SK-N-SH (cell line): Measurements from ENCODE around the gene PER3. TPM values are rescaled to one million over a fixed set of nuclear protein-coding genes. Genes with fewer than 3 reads are reported as not detected.

Experiments used
- CTCF ChIA-PET: fragments of 300-600, 350-600 bp; formaldehyde crosslinking; extraction: SDS; loops from one replicate; lab custom pipeline; 2021; lab: Yijun Ruan, JAX
- POLR2A ChIA-PET: fragments of 350-600 bp; sonication (Branson Sonifier 250); formaldehyde crosslinking; extraction: SDS; loops from one replicate; lab custom pipeline; 2020; ENCODE audit warnings: antibody characterized with exemption, inconsistent platforms; lab: Yijun Ruan, JAX
- DNase-seq: peaks from one replicate; pipeline ENCODE4 v3.0.0; 2012
- H2AFZ ChIP-seq: fragments of 200-600 bp; sonication (generic); 2 replicates; pipeline ENCODE4 v1.8.1; 2016; ENCODE audit warnings: antibody characterized with exemption, mild to moderate bottlenecking, low read depth
- H3F3A ChIP-seq: fragments of 200-600 bp; sonication (generic); replicated peaks from 2 replicates; pipeline ENCODE3; 2016; ENCODE audit warnings: antibody characterized with exemption, mild to moderate bottlenecking; ENCODE audit not compliant: insufficient read depth
- H3K27ac ChIP-seq, 2 experiments: fragments of 200-500 bp in 1 of 2; fragments of 200-600 bp in 1 of 2; sonication (Bioruptor generic) in 1 of 2; sonication (generic), shearing (Covaris generic) in 1 of 2; 2 replicates each; pipeline versions ENCODE4 v1.5.1 to v1.6.1; 2014 to 2016; ENCODE audit warnings: low read depth in 2 of 2, inconsistent platforms in 1 of 2, low read length in 1 of 2, mild to moderate bottlenecking in 1 of 2, mixed read lengths in 1 of 2
- H3K27me3 ChIP-seq: fragments of 200-600 bp; sonication (generic), shearing (Covaris generic); 2 replicates; pipeline ENCODE4 v1.6.1; 2016; ENCODE audit warnings: mixed run types; ENCODE audit not compliant: insufficient read depth
- H3K36me3 ChIP-seq, 2 experiments: fragments of 200-500 bp in 1 of 2; fragments of 200-600 bp in 1 of 2; sonication (Bioruptor generic) in 1 of 2; sonication (generic) in 1 of 2; replicated peaks in 1 of 2; 2 replicates each; pipeline versions ENCODE3 to v1.5.1; 2014 to 2016; ENCODE audit warnings: low read length in 1 of 2, mild to moderate bottlenecking in 1 of 2; ENCODE audit not compliant: insufficient read depth in 2 of 2, control insufficient read depth in 1 of 2
- H3K4me1 ChIP-seq, 2 experiments: fragments of 200-500 bp in 1 of 2; fragments of 200-600 bp in 1 of 2; sonication (Bioruptor generic) in 1 of 2; sonication (generic), shearing (Covaris generic) in 1 of 2; 2 replicates each; pipeline versions ENCODE4 v1.5.1 to v1.6.1; 2014 to 2016; ENCODE audit warnings: low read depth in 1 of 2, low read length in 1 of 2, mixed run types in 1 of 2; ENCODE audit not compliant: insufficient read depth in 2 of 2, control insufficient read depth in 1 of 2
- H3K4me2 ChIP-seq: fragments of 200-600 bp; sonication (generic), shearing (Covaris generic); 2 replicates; pipeline ENCODE4 v1.6.1; 2017; ENCODE audit warnings: mixed run types
- H3K4me3 ChIP-seq, 2 experiments: fragments of 200-500 bp in 1 of 2; fragments of 200-600 bp in 1 of 2; sonication (Bioruptor generic) in 1 of 2; sonication (generic), shearing (Covaris generic) in 1 of 2; 2 replicates each; pipeline versions ENCODE4 v1.5.1 to v1.8.1; 2014 to 2016; ENCODE audit warnings: low read depth in 2 of 2, inconsistent platforms in 1 of 2, low read length in 1 of 2, mild to moderate bottlenecking in 1 of 2, mixed read lengths in 1 of 2, moderate library complexity in 1 of 2
- H3K79me2 ChIP-seq: fragments of 200-600 bp; sonication (generic); 2 replicates; pipeline ENCODE4 v1.8.1; 2017; ENCODE audit warnings: mild to moderate bottlenecking; ENCODE audit not compliant: insufficient read depth
- H3K9ac ChIP-seq: fragments of 200-600 bp; sonication (generic); 2 replicates; pipeline ENCODE4 v1.6.1; 2017; ENCODE audit warnings: mixed run types
- H3K9me2 ChIP-seq: fragments of 200-600 bp; sonication (generic); 2 replicates; pipeline ENCODE4 v1.6.1; 2017; ENCODE audit warnings: mixed run types
- H3K9me3 ChIP-seq: fragments of 200-600 bp; sonication (generic); 2 replicates; pipeline ENCODE4 v1.6.1; 2017; ENCODE audit warnings: mixed run types, mild to moderate bottlenecking, moderate library complexity
- H4K20me1 ChIP-seq: fragments of 200-600 bp; sonication (generic); 2 replicates; pipeline ENCODE4 v1.6.1; 2017; ENCODE audit warnings: mild to moderate bottlenecking, mixed run types; ENCODE audit not compliant: insufficient read depth
- ELF1 ChIP-seq: IDR thresholded peaks from 2 replicates; pipeline ENCODE4 v1.4.0; 2012
- FOXM1 ChIP-seq: IDR thresholded peaks from 2 replicates; pipeline ENCODE4 v1.4.0; 2012; ENCODE audit warnings: low read depth, mild to moderate bottlenecking
- GATA2 ChIP-seq: sonication (generic); formaldehyde crosslinking; IDR thresholded peaks from 2 replicates; pipeline ENCODE4 v1.5.0; 2020; ENCODE audit warnings: mild to moderate bottlenecking, missing genetic modification reagents
- JUND ChIP-seq: IDR thresholded peaks from 2 replicates; pipeline ENCODE4 v1.4.0; 2012
- MXI1 ChIP-seq: IDR thresholded peaks from 2 replicates; pipeline ENCODE4 v1.6.1; 2012; ENCODE audit warnings: mild to moderate bottlenecking, low read depth, low read length, improper control_type of control experiment
- NRF1 ChIP-seq: IDR thresholded peaks from 2 replicates; pipeline ENCODE4 v1.6.1; 2012; ENCODE audit warnings: low read depth, mild to moderate bottlenecking, low read length
- RCOR1 ChIP-seq: fragments of 150-350 bp; IDR thresholded peaks from 2 replicates; pipeline ENCODE4 v1.6.1; 2017; ENCODE audit warnings: antibody characterized with exemption, low read length
- RXRA ChIP-seq: IDR thresholded peaks from 2 replicates; pipeline ENCODE4 v1.4.0; 2012; ENCODE audit warnings: low read depth, mild to moderate bottlenecking, borderline replicate concordance
- TCF12 ChIP-seq: IDR thresholded peaks from 2 replicates; pipeline ENCODE4 v1.4.0; 2012
- TEAD4 ChIP-seq: IDR thresholded peaks from 2 replicates; pipeline ENCODE4 v1.4.0; 2012; ENCODE audit warnings: mild to moderate bottlenecking, borderline replicate concordance; ENCODE audit not compliant: insufficient read depth
- YY1 ChIP-seq: IDR thresholded peaks from 2 replicates; pipeline ENCODE4 v1.4.0; 2012; ENCODE audit warnings: low read depth, mild to moderate bottlenecking
- WGBS: methylation state at CpG from one replicate; pipeline ENCODE4 v1.1.6; 2017; ENCODE audit warnings: low lambda C conversion rate; 5-methylcytosine and 5-hydroxymethylcytosine counted together
- polyA plus RNA-seq, 3 experiments: library from polyadenylated mRNA; depleted of rRNA; stranded (reverse); fragments of >200 nt; gene quantifications; 2 replicates each; pipeline ENCODE4 v1.2.3, GENCODE V29; 2012
- TF ChIP-seq, protein P1 (sequence below): IDR thresholded peaks from 2 replicates; pipeline ENCODE4; 2012
- TF ChIP-seq, protein P2 (sequence below): IDR thresholded peaks from 2 replicates; pipeline ENCODE4 v1.6.1; 2012; ENCODE audit warnings: mild to moderate bottlenecking, low read depth, low read length, moderate library complexity
- TF ChIP-seq, protein P3 (sequence below): IDR thresholded peaks from 2 replicates; pipeline ENCODE4 v1.4.0; 2012; ENCODE audit warnings: low read depth
- TF ChIP-seq, protein P4 (sequence below): IDR thresholded peaks from 2 replicates; pipeline ENCODE4 v1.4.0; 2012; ENCODE audit warnings: low read depth, borderline replicate concordance
- TF ChIP-seq, protein P5 (sequence below): fragments of 150-350 bp; IDR thresholded peaks from 2 replicates; pipeline ENCODE4 v1.6.1; 2016; ENCODE audit warnings: mild to moderate bottlenecking, low read depth, low read length

Gene PER3
- polyA plus RNA-seq, 1 of the 3 experiments (the other 2 are of a cell fraction): 6.0 TPM

DNA sequence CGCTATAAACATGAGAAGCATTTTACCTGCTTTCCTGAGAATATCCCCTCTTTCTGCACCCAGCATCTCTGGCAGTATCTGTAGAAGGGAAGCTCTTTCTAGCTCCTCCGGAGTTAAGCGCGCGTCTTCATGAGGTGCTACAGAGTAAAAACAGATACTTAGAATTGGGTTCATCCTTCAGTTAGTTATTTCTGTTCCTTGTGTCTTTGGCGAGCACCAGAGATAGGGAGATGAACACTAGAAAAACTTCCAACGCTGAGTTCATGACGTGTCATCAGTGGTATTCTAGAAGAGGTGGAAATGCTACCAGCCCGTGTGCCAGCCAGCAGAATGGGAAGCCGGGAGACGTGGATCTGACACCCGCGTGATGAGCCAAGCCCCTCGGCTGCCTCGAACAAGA is 66.7 kb downstream of the PER3 start (continued):
- no peak for TF ChIP-seq TEAD4

DNA sequence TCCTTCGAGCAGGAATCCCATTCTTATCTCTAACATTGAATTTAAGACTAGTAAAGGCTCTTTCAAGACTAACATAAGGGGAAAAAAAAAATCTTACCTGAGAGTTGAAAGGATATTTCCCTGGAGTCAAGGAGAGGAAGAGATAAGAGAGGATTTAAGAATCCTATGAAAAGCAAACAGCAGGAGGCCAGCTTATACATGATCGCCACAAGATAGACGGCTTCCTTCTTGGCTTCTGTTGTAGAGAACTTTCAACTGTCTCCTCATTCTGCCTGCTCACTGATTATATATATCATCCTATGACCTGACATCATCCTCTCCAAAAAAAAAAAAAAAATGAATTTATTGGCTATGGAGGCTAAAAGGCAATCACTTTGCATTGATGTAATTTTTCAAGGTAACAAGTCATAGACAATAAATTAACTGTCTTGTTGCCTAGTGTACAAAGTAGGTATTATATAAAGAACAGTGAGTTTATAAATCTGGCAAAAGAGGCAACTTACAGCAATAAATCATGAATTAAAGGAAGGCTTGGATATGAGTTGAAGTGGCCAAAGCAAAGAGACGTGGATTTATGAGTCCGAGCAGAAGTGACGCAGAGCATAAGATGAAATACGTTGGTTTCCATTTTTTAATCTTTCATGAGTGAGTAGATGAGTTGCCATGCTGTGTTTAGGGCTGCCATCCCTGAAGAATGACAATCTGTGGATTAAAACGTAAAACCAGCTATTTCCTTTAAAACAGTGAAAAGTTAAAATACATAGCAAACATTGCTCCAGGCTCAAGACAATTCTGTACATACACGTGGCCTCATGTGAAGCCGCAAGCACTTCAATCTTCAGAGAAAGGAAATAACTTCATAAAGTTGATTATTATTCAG is 69.0 kb downstream of the PER3 start, which contains the start of gene UTS2:
UTS2 (minus strand) TSS at position 262 of the 880 bp plus-strand sequence; CDS start at position 200, 62 bp downstream.
- Histone ChIP-seq H4K20me1 (no peaks in the 10 kb centered on the region), H3F3A (no peaks in the 10 kb centered on the region), H3K9me3 (no peaks in the 10 kb centered on the region), H3K27me3 (no peaks in the 10 kb centered on the region), H3K4me2 (no peak within 1 kb of the TSS), H3K36me3 (no peaks in the 10 kb centered on the region), H3K9ac (no peak within 1 kb of the TSS), H3K4me3 (no peak within 1 kb of the TSS), H2AFZ (no peak within 1 kb of the TSS), H3K4me1 (no peaks in the 10 kb centered on the region; a peak in 1 of 4 replicates), H3K27ac (no peak within 1 kb of the TSS), H3K9me2 (no peaks in the 10 kb centered on the region), H3K79me2 (no peaks in the 10 kb centered on the region)
- WGBS: 83% methylated on average over 10 of the region's 10 CpGs
- POLR2A ChIA-PET: no interaction called here
- no peak for DNase-seq
- TF ChIP-seq, protein P1, sequence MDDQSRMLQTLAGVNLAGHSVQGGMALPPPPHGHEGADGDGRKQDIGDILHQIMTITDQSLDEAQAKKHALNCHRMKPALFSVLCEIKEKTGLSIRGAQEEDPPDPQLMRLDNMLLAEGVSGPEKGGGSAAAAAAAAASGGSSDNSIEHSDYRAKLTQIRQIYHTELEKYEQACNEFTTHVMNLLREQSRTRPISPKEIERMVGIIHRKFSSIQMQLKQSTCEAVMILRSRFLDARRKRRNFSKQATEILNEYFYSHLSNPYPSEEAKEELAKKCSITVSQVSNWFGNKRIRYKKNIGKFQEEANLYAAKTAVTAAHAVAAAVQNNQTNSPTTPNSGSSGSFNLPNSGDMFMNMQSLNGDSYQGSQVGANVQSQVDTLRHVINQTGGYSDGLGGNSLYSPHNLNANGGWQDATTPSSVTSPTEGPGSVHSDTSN: no peak
- TF ChIP-seq, protein P2, sequence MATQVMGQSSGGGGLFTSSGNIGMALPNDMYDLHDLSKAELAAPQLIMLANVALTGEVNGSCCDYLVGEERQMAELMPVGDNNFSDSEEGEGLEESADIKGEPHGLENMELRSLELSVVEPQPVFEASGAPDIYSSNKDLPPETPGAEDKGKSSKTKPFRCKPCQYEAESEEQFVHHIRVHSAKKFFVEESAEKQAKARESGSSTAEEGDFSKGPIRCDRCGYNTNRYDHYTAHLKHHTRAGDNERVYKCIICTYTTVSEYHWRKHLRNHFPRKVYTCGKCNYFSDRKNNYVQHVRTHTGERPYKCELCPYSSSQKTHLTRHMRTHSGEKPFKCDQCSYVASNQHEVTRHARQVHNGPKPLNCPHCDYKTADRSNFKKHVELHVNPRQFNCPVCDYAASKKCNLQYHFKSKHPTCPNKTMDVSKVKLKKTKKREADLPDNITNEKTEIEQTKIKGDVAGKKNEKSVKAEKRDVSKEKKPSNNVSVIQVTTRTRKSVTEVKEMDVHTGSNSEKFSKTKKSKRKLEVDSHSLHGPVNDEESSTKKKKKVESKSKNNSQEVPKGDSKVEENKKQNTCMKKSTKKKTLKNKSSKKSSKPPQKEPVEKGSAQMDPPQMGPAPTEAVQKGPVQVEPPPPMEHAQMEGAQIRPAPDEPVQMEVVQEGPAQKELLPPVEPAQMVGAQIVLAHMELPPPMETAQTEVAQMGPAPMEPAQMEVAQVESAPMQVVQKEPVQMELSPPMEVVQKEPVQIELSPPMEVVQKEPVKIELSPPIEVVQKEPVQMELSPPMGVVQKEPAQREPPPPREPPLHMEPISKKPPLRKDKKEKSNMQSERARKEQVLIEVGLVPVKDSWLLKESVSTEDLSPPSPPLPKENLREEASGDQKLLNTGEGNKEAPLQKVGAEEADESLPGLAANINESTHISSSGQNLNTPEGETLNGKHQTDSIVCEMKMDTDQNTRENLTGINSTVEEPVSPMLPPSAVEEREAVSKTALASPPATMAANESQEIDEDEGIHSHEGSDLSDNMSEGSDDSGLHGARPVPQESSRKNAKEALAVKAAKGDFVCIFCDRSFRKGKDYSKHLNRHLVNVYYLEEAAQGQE: no peak
- TF ChIP-seq FOXM1: no peak
- TF ChIP-seq ELF1: no peak
- no peak for TF ChIP-seq TCF12
- TF ChIP-seq, protein P3, sequence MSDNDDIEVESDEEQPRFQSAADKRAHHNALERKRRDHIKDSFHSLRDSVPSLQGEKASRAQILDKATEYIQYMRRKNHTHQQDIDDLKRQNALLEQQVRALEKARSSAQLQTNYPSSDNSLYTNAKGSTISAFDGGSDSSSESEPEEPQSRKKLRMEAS: no peak
- TF ChIP-seq RXRA: no peak
- CTCF ChIA-PET: no interaction called here

DNA sequence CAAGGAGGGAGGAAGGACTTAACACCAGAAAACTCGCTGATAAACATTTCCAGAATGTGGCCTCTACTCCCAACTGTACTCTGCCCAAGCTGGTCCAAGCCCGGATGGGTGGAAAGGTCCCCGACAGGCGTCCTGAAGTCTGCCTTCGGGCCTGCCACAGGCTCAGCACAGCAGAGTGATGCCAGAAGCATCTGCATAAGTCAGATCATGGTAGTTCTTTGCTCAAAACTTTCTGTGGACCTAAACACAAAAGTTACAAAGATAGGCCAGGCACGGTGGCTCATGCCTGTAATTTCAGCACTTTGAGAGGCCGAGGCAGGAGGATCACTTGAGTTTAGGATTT is 69.6 kb downstream of the PER3 start:
- no peaks in the 10 kb centered on the region for H3K9me2 ChIP-seq
- no peak overlapping the region for H3K4me2 ChIP-seq
- no peaks in the 10 kb centered on the region for H3F3A ChIP-seq
- no peaks in the 10 kb centered on the region for H4K20me1 ChIP-seq
- no peaks in the 10 kb centered on the region for H3K79me2 ChIP-seq
- H3K9ac ChIP-seq: no peak overlapping the region
- POLR2A ChIA-PET: no interaction called here
- H3K36me3 ChIP-seq: no peaks in the 10 kb centered on the region
- H3K27me3 ChIP-seq: no peaks in the 10 kb centered on the region
- DNase-seq: no peak
- no peak overlapping the region for H3K4me3 ChIP-seq
- CTCF ChIA-PET: no interaction called here
- H3K4me1 ChIP-seq: no peaks in the 10 kb centered on the region; a peak in 1 of 4 replicates
- no peak overlapping the region for H2AFZ ChIP-seq
- H3K27ac ChIP-seq: no peak overlapping the region
- no peaks in the 10 kb centered on the region for H3K9me3 ChIP-seq
- WGBS: 81% methylated on average over 2 of the region's 7 CpGs
- TF ChIP-seq NRF1 (no peak), RCOR1 (no peak), JUND (no peak), TEAD4 (no peak), GATA2 (CRISPR knock-in tag) (no peak), MXI1 (no peak), YY1 (no peak), TCF12 (no peak)
- TF ChIP-seq, protein P4, sequence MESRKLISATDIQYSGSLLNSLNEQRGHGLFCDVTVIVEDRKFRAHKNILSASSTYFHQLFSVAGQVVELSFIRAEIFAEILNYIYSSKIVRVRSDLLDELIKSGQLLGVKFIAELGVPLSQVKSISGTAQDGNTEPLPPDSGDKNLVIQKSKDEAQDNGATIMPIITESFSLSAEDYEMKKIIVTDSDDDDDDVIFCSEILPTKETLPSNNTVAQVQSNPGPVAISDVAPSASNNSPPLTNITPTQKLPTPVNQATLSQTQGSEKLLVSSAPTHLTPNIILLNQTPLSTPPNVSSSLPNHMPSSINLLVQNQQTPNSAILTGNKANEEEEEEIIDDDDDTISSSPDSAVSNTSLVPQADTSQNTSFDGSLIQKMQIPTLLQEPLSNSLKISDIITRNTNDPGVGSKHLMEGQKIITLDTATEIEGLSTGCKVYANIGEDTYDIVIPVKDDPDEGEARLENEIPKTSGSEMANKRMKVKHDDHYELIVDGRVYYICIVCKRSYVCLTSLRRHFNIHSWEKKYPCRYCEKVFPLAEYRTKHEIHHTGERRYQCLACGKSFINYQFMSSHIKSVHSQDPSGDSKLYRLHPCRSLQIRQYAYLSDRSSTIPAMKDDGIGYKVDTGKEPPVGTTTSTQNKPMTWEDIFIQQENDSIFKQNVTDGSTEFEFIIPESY: no peak
- TF ChIP-seq, protein P5, sequence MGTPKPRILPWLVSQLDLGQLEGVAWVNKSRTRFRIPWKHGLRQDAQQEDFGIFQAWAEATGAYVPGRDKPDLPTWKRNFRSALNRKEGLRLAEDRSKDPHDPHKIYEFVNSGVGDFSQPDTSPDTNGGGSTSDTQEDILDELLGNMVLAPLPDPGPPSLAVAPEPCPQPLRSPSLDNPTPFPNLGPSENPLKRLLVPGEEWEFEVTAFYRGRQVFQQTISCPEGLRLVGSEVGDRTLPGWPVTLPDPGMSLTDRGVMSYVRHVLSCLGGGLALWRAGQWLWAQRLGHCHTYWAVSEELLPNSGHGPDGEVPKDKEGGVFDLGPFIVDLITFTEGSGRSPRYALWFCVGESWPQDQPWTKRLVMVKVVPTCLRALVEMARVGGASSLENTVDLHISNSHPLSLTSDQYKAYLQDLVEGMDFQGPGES: no peak
